K562 (cell line): ENCODE measurements around the gene GDF15. TPM values are rescaled to one million over a fixed set of nuclear protein-coding genes. Genes with fewer than 3 reads are reported as not detected.

Source experiments
- BRD4 ChIP-seq: fragments of 200-600 bp; sonication (generic); IDR thresholded peaks from 2 replicates; pipeline ENCODE4 v1.6.1; 2017; ENCODE audit warnings: inconsistent platforms
- FOXK2 ChIP-seq, 2 experiments: fragments of 450-650 bp; IDR thresholded peaks in 1 of 2; conservative IDR thresholded peaks in 1 of 2; 2 replicates each; pipeline ENCODE4 v1.6.1; 2016; ENCODE audit warnings: low read depth in 2 of 2, mild to moderate bottlenecking in 1 of 2
- FOXP1 ChIP-seq: sonication (generic); formaldehyde crosslinking; IDR thresholded peaks from 2 replicates; pipeline ENCODE4 v1.8.0; 2022; ENCODE audit warnings: mild to moderate bottlenecking, missing genetic modification reagents
- GABPB2 ChIP-seq: fragments of 250-450 bp; sonication (Bioruptor Pico); conservative IDR thresholded peaks from 2 replicates; pipeline ENCODE4 v1.5.1; 2021; ENCODE audit warnings: mild to moderate bottlenecking
- GTF2E2 ChIP-seq: fragments of 200-800 bp; sonication (Bioruptor generic); IDR thresholded peaks from 2 replicates; pipeline ENCODE4 v1.6.1; 2016; ENCODE audit warnings: missing genetic modification characterization, missing compliant biosample characterization
- GTF3C2 ChIP-seq: IDR thresholded peaks from 3 replicates; pipeline ENCODE4 v1.6.1; 2011; ENCODE audit warnings: borderline replicate concordance, mild to moderate bottlenecking, moderate library complexity; ENCODE audit not compliant: insufficient read length; ENCODE audit errors: extremely low read depth
- L3MBTL2 ChIP-seq: fragments of 450-650 bp; IDR thresholded peaks from 2 replicates; pipeline ENCODE4 v1.6.1; 2016; ENCODE audit warnings: mild to moderate bottlenecking, moderate library complexity
- MLLT1 ChIP-seq, 2 experiments: fragments of 450-650 bp; IDR thresholded peaks; 2 replicates each; pipeline ENCODE4 v1.6.1; 2016
- NR2C1 ChIP-seq, 2 experiments: fragments of 450-650 bp; IDR thresholded peaks; 2 replicates each; pipeline ENCODE4 v1.6.1; 2017; ENCODE audit warnings: mild to moderate bottlenecking in 2 of 2, antibody characterized with exemption in 1 of 2, inconsistent platforms in 1 of 2, missing compliant biosample characterization in 1 of 2, missing genetic modification characterization in 1 of 2
- PBX2 ChIP-seq, 2 experiments: IDR thresholded peaks in 1 of 2; conservative IDR thresholded peaks in 1 of 2; 2 replicates each; pipeline ENCODE4 v1.6.1; 2016; ENCODE audit warnings: low read depth in 2 of 2, mild to moderate bottlenecking in 1 of 2, missing compliant biosample characterization in 1 of 2, missing genetic modification characterization in 1 of 2, moderate library complexity in 1 of 2
- SLC30A9 ChIP-seq: fragments of 250-450 bp; sonication (Bioruptor Pico); IDR thresholded peaks from 2 replicates; pipeline ENCODE4 v1.8.0; 2022; ENCODE audit warnings: mild to moderate bottlenecking, moderate library complexity
- TCF7 ChIP-seq: sonication (generic); IDR thresholded peaks from 2 replicates; pipeline ENCODE4 v1.6.1; 2016; ENCODE audit warnings: antibody characterized with exemption, borderline replicate concordance
- ZBTB43 ChIP-seq: sonication (generic); formaldehyde crosslinking; IDR thresholded peaks from 2 replicates; pipeline ENCODE4 v1.8.0; 2023; ENCODE audit warnings: mild to moderate bottlenecking, missing genetic modification reagents
- ZBTB9 ChIP-seq: fragments of 450-650 bp; formaldehyde crosslinking; IDR thresholded peaks from 2 replicates; pipeline ENCODE4 v1.4.0; 2020; ENCODE audit warnings: mild to moderate bottlenecking, moderate library complexity
- ZC3H4 ChIP-seq: sonication (generic); formaldehyde crosslinking; IDR thresholded peaks from 2 replicates; pipeline ENCODE4 v1.9.0; 2021; ENCODE audit warnings: missing genetic modification reagents, borderline replicate concordance
- polyA plus RNA-seq, 8 experiments: library from polyadenylated mRNA; depleted of rRNA in 4 of 8; stranded (reverse) in 5 of 8; unstranded in 3 of 8; fragments of >200 nt; fragmentation: Nextera tagmentation in 2 of 8; fragmentation: Illumina TruSeq in 1 of 8; extraction: Ambion mirVana in 2 of 8; extraction: Trizol in 1 of 8; gene quantifications; 2 replicates each; pipeline versions ENCODE4 v1.2.1 to v1.2.3, GENCODE V29; 2011 to 2014; ENCODE audit warnings: inconsistent platforms in 1 of 8, missing spikeins in 1 of 8
- total RNA-seq, 7 experiments: library from RNA; depleted of rRNA in 6 of 7; stranded (reverse); fragments of >200 nt in 6 of 7; fragmentation: Illumina TruSeq in 2 of 7; extraction: Trizol in 2 of 7; gene quantifications; 2 replicates each; pipeline versions ENCODE4 v1.2.1 to v1.2.3, GENCODE V29; 2011 to 2021; ENCODE audit warnings: low replicate concordance in 1 of 7

Gene GDF15
- total and polyA plus RNA-seq, 9 of the 15 experiments (the other 6 are each of a cell fraction or from before 2014, with no cell fraction given) = 2.3 to 82.4 (median 12.5) TPM

- TF ChIP-seq L3MBTL2 (peak; percentile 97), ZC3H4 (CRISPR knock-in tag) (no peak), GTF3C2 (no peak), GTF2E2 (peak; percentile 91), SLC30A9 (CRISPR knock-in tag) (no peak), FOXK2 (conservative IDR thresholded peaks at IDR 0.05 in 1 of 2, IDR thresholded peaks at IDR 0.05 in 1 of 2; ENCODE audit: low read depth in 2 of 2) (peak; percentile 53 to 80), PBX2 (CRISPR knock-in tag; IDR thresholded peaks at IDR 0.05; ENCODE audit: low read depth) (peak; percentile 49; the same call in 1 of the 2 replicates), PBX2 (tag; conservative IDR thresholded peaks at IDR 0.05; ENCODE audit: low read depth) (peak; percentile 84), ZBTB43 (CRISPR knock-in tag) (no peak), ZBTB9 (CRISPR knock-in tag) (peak; percentile 69; the same call in 1 of the 2 replicates), NR2C1 (IDR thresholded peaks at IDR 0.05) (no peak), NR2C1 (tag; IDR thresholded peaks at IDR 0.05) (peak; percentile 70; the same call in 1 of the 2 replicates), FOXP1 (CRISPR knock-in tag) (peak; percentile 92; the same call in 1 of the 2 replicates), MLLT1 (IDR thresholded peaks at IDR 0.05) (peak; percentile 62 to 85), TCF7 (0 out of 2 replicates have a peak, but pooled peaks have one; percentile 68), BRD4 (peak; percentile 90), GABPB2 (no peak; the same call in 1 of the 2 replicates)
Observed at GRCh38 chr19:18373892-18374629, 11.9 kb upstream of the GDF15 start (continued).
